Mucosa of rectum (tissue), 2 donors: ENCODE measurements around the gene PPY.
A peak's percentile ranks its signal among the peaks of the same experiment; 100 is the strongest.

Experiments
- H3K27ac ChIP-seq, 2 donors: one replicate each; pipeline ENCODE4 v1.7.0; 2013; ENCODE audit warnings: inconsistent platforms in 2 of 2, low read depth in 2 of 2, low read length in 2 of 2
- H3K27me3 ChIP-seq, 2 donors: one replicate each; pipeline ENCODE4 v1.7.0; 2013; ENCODE audit warnings: low read length in 2 of 2; ENCODE audit not compliant: control insufficient read depth in 2 of 2, insufficient read depth in 2 of 2
- H3K36me3 ChIP-seq, 2 donors: one replicate each; pipeline ENCODE4 v1.7.0; 2013; ENCODE audit warnings: low read length in 2 of 2; ENCODE audit not compliant: control insufficient read depth in 2 of 2, insufficient read depth in 2 of 2
- H3K4me1 ChIP-seq, 2 donors: one replicate each; pipeline ENCODE4 v1.7.0; 2013; ENCODE audit warnings: low read length in 2 of 2, mild to moderate bottlenecking in 1 of 2; ENCODE audit not compliant: control insufficient read depth in 2 of 2, insufficient read depth in 2 of 2
- H3K4me3 ChIP-seq, 2 donors: one replicate each; pipeline ENCODE4 v1.7.0; 2013; ENCODE audit warnings: low read length in 2 of 2
- H3K9ac ChIP-seq, 2 donors: one replicate each; pipeline ENCODE4 v1.7.0; 2013; ENCODE audit warnings: low read length in 2 of 2, low read depth in 1 of 2, mild to moderate bottlenecking in 1 of 2
- H3K9me3 ChIP-seq, 2 donors: one replicate each; pipeline ENCODE4 v1.7.0; 2013; ENCODE audit warnings: low read length in 2 of 2; ENCODE audit not compliant: control insufficient read depth in 2 of 2
- donor health status: healthy.
- donor health status: Normal muscosa, but diverticular disease.

The PPY gene

DNA sequence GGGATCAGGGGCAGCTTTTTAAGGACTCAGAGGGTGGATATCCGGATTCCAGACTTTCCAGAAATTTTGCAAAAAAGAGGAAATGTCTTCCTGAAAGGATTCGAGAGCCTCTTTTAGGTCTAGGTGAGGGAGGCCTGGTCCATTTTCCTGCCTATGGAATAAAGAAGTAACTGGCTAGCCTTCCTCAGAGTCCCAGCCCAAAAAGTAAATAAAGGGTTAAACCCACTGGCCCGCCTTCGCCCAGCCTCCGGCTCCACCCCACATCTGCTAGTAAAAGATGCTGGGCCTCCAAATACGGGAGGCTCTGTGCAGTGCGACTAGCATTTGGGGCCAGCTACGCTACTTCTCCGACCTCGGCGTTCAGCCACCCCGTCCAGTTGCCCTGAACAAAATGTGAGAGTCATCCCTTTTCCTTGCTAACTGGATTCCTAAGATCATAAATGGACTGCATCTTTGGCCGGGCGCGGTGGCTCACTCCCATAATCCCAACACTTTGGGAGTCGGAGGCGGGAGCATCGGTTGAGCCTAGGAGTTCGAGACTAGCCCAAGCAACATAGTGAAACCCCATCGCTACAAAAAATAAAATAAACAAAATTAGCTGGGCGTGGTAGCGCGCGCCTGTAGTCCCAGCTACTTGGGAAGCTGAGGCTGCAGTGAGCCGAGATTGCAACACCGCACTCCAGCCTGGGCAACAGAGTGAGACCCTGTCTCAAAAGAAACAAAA, 34.1 kb downstream of the PPY start:
- peaks cover 4 to 21% of the 10 kb centered on the region in 2 donors for H3K4me1 ChIP-seq
- no peaks in the 10 kb centered on the region for H3K9me3 ChIP-seq
- H3K36me3 ChIP-seq = no peaks in the 10 kb centered on the region
- peak overlapping the region; percentile 65 to 77 for H3K27ac ChIP-seq
- H3K4me3 ChIP-seq = peak overlapping the region; percentile 50 to 60
- peaks cover 40 to 51% of the 10 kb centered on the region in 2 donors for H3K27me3 ChIP-seq
- H3K9ac ChIP-seq = peak overlapping the region in 1 of 2 donors; percentile 67

DNA sequence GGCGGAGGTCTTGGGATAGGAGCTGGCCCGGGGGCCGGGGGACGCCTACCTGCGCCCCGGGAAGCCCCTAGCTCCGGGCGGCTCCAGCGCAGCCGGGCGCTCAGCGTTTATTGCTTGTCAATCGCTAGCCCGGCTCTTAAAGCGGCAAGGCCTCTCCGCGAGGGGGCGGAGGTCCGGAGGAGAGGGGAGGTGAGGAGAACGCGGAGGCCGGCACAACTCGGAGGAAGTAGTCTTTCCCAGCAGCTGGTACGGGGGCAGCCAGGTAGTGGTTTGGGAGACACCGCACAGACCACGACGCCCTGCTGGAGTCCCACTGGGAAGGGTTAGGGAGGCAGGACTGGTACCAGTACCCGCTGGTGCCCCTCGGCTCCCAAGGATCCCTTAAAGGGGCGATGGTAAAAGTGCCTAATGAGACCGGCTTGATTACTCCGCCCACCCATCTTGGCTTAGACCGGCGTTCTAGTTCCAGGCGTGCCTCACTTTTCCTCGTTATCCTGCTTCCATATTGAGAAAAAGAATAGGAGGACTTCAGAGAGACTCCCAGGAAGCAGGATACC, 34.8 kb downstream of the PPY start, which contains the start of gene MPP2:
Gene MPP2 (minus strand): TSS at position 112 of the 557 bp plus-strand sequence. CDS start 3,076 bp downstream, outside the sequence.
- Histone ChIP-seq H3K4me1 (peaks cover 4 to 21% of the 10 kb centered on the region in 2 donors), H3K4me3 (peak within 1 kb of the TSS; percentile 50 to 60), H3K9ac (peak within 1 kb of the TSS; percentile 52 to 67), H3K36me3 (no peaks in the 10 kb centered on the region), H3K27ac (peak within 1 kb of the TSS; percentile 65 to 77), H3K9me3 (no peaks in the 10 kb centered on the region), H3K27me3 (peaks cover 38 to 45% of the 10 kb centered on the region in 2 donors)

DNA sequence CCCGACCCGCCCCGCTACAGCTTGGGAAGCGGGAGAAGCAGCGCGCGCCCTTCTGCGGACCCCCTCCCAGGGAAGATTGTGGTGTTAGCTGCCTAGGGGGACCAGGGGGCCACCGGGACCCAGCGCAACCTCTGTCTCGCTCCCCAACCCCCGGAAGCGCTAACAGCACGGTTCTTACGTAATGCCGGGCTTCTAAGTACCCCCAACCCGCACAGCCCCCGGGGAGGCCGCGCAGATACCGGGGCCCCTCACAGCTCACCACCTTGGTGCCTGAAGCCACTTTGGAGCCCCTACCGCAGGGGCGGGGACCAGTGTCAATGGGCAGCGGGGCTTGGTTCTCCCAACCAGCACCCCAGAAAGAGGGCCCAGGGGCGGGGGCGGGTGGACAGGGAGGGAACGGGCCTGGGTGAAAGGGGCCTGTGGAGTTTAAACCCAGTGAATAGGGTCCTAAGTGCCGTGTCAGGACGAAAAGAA, 35.3 kb downstream of the PPY start:
- H3K4me3 ChIP-seq = peak overlapping the region; percentile 50 to 60
- H3K27ac ChIP-seq = peak overlapping the region; percentile 65 to 77
- H3K9me3 ChIP-seq = no peaks in the 10 kb centered on the region
- peak overlapping the region; percentile 52 to 67 for H3K9ac ChIP-seq
- peaks cover 4 to 21% of the 10 kb centered on the region in 2 donors for H3K4me1 ChIP-seq
- peaks cover 41 to 43% of the 10 kb centered on the region in 2 donors for H3K27me3 ChIP-seq
- no peaks in the 10 kb centered on the region for H3K36me3 ChIP-seq

DNA sequence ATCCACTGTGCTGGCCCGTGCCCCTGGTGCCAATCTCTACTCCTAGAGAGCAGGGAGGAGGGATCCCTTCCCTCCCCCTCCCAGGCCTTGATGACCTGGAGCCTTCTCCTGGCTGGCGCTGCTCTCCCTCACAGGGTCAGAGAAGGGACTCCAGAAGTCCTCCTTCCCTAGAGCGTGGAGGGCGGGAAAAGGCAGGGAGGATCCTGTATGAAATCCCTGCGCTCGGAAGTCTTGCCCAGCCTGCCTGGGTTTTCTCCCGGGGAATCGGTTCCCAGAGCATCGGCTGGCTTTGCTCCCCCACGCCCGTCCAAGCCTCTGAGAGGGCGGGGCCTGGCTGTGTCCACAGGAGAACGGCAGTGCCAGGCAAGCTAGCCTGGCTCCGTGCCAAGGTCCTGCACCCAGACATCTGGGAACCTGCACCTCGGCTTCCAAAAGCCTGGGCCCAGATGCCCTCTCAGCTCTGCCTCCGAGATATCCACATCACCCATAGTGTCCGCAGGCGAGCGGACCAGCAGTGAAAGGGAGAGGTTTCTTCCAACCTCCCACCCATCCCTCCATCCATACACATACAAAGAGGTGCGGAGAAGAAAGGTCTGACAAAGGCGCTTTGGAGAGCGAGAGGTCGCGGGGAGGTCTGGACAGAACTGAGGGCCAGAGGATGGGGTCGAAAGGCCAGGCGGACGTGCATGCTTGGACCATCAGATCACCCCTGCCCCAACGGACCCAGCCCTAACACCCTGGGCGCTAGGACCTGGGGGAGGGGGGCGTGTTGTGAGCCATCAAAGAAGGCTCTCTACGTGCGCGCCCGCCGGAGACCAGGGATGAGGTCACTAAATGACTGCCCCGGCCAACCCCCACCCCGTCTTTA, 36.1 kb downstream of the PPY start:
- Histone ChIP-seq H3K4me3 (peak overlapping the region; percentile 2 to 60), H3K27ac (peak overlapping the region; percentile 65 to 77), H3K9me3 (no peaks in the 10 kb centered on the region), H3K4me1 (peaks cover 4 to 21% of the 10 kb centered on the region in 2 donors), H3K27me3 (peaks cover 41 to 44% of the 10 kb centered on the region in 2 donors), H3K36me3 (no peaks in the 10 kb centered on the region), H3K9ac (peak overlapping the region in 1 of 2 donors; percentile 67)

DNA sequence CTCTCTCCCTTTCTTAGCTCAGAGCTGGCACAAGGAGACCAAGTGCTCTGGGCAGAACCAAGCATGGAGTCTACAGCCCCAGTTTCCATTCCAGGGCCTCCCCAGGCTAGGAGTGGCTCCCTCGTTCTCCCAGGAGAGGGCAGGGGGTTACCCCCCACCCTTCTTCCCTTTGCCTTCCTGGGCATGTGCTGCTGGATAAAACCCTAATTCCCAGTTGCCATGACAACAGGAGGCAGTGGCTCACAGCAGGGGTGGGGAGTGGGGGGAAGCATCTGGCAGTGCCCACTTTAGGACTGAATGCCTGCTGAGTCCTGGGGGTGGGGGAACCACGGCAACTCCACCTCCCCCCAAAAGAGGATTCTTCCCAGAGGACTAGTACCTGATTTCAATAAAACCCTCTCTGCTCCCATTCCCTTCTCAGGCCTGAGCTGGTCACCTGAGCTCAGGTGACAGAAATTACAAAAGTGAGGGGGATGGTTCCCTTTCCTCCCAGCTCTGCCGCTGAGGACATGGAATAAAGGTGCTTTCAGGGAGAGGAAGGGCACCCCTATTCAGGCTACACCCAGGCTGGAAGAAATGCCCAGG, 36.8 kb downstream of the PPY start:
- Histone ChIP-seq H3K9ac (no peak overlapping the region), H3K4me3 (no peak overlapping the region), H3K36me3 (no peaks in the 10 kb centered on the region), H3K4me1 (peaks cover 11 to 27% of the 10 kb centered on the region in 2 donors), H3K27ac (no peak overlapping the region), H3K27me3 (peaks cover 42 to 48% of the 10 kb centered on the region in 2 donors), H3K9me3 (no peaks in the 10 kb centered on the region)

DNA sequence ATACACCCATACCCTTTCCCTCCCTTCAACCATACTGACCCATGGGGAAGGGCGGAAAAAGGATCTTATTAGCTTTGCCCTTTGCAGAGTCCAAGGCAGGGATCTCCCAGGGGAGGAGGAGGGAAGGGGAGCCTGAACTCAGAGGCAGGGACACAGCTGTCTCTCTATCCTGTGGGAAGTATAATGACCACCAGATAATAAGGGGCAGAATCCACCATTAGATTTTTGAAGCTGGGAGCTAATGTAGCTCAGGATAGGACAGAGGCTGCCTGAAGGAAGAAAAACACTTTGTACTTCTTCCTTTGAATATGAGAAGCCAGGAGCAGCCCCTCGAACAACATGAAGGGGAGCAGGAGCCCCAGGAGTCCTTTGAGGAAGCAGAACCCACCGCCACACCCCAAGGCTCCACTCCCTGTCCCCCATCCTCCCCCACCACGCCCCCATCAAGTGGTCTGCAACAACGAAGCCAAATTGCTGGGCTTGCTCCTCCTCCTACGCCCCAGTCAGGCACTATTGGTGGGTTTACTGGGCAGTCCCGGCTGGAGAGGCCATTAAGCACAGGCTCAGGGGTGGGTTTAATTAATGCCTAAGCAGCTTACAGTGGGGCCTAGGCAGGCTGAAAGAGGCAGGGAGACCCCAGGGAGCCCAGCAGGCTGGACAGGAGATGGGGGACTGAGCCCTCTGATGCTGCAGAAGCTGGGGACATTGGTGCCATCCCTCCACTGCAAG, 40.3 kb downstream of the PPY start:
- Histone ChIP-seq H3K36me3 (no peaks in the 10 kb centered on the region), H3K27ac (no peak overlapping the region), H3K9ac (no peak overlapping the region), H3K9me3 (no peaks in the 10 kb centered on the region), H3K4me3 (no peak overlapping the region), H3K4me1 (peaks cover 11 to 16% of the 10 kb centered on the region in 2 donors), H3K27me3 (peaks cover 27 to 29% of the 10 kb centered on the region in 2 donors)

DNA sequence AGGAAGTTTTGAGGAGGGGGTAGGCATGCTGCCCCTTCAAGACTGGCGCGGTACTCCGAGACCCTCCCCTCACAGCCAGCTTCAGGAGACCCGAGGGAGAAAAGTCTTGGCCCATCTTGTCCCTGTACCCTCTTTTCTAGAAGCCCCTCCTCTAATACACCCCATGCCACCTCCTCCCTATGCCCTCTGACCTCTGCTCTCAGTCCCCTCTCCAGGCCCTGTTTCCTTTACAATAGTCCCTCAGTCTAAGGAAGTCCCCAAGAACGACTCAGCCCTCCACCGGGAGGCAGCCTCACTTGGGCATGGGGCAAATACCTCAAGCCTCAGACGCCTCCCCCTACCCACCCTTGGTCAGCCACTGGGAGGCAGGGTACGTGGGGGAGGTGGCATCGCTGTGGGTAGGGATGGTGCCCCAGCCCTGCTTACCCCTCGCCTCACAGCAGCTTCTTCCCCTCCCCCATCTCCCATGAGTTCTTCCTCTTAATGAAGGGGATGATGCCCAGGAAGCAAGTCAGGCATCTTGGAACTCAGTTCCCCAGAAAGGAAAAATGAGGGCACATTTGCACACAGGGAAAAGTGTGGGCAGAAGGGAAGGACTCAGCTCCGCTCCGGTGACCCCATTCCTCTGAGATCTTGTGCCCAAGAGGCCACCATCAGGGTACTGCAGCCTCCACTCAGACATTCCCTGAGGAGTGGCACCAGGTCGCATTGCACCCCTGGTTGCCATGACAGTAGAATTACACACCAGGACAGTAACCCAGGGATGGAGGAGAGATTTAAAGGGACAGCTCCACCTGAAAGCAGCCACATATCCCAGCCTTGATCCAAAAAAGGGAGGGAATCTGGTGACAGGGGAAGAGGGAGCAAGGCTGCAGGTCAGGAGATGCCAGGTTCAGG, 41.2 kb downstream of the PPY start:
- no peak overlapping the region for H3K27ac ChIP-seq
- H3K4me3 ChIP-seq = peak overlapping the region; percentile 53 to 57
- H3K4me1 ChIP-seq = peaks cover 8 to 10% of the 10 kb centered on the region in 2 donors
- peak overlapping the region in 1 of 2 donors; percentile 47 for H3K9ac ChIP-seq
- H3K36me3 ChIP-seq = no peaks in the 10 kb centered on the region
- H3K27me3 ChIP-seq = peaks cover 22 to 24% of the 10 kb centered on the region in 2 donors
- no peaks in the 10 kb centered on the region for H3K9me3 ChIP-seq

DNA sequence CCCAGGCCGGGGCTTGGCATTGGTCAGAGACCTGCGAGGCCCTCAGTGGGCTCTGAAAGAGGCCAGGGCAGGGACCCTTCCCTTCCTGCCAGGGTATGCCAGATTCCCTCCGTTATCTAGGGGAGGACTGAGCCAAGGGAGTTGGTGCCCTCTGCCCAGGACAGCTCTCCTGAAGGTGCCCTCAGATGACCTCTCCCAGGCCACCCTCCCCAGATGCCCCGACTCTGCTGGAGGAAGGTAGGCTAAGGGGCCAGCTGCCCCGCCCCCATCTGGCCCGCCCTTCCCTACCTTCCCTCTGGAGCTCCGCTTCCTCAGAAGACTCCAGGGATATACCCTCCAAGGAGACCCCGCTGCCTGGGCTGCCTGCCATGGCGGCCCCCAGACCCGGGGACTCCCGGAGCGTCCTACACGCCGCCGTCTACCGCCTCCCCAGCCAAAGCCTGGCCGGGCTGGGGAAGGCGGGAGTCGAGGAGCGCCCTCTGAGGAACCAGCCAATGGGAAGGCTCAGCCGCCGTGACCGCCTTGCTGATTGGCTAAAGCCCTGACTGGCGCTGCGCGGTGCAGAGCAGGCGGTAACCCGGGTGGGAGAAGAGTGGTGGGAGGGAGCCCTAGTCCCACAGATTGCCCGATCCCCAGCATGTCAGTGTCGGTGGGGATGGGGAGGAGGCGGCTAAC, 42.0 kb downstream of the PPY start:
- no peaks in the 10 kb centered on the region for H3K36me3 ChIP-seq
- H3K9me3 ChIP-seq = no peaks in the 10 kb centered on the region
- H3K4me3 ChIP-seq = peak overlapping the region; percentile 53 to 57
- peaks cover 6 to 8% of the 10 kb centered on the region in 2 donors for H3K4me1 ChIP-seq
- peak overlapping the region in 1 of 2 donors; percentile 47 for H3K9ac ChIP-seq
- no peak overlapping the region for H3K27ac ChIP-seq
- H3K27me3 ChIP-seq = peaks cover 14 to 18% of the 10 kb centered on the region in 2 donors
